OCI-LY1 (cell line): ENCODE measurements around the gene SERHL2.

ENCODE experiments used
- H2AFZ ChIP-seq: fragments of 200-600 bp; sonication (generic), shearing (Covaris generic); 2 replicates; pipeline ENCODE4 v1.6.0; 2014; ENCODE audit warnings: antibody characterized with exemption, mild to moderate bottlenecking, low read length
- H3F3A ChIP-seq: fragments of 200-600 bp; sonication (generic), shearing (Covaris generic); 2 replicates; pipeline ENCODE4 v1.6.0; 2014; ENCODE audit warnings: mild to moderate bottlenecking, antibody characterized with exemption, low read length, moderate library complexity; ENCODE audit not compliant: insufficient read depth
- H3K27ac ChIP-seq: fragments of 200-600 bp; sonication (generic); 2 replicates; pipeline ENCODE4 v1.5.1; 2014; ENCODE audit warnings: low read length, mixed run types, mild to moderate bottlenecking, low read depth; ENCODE audit not compliant: poor library complexity, severe bottlenecking
- H3K27me3 ChIP-seq: fragments of 200-600 bp; sonication (generic); 2 replicates; pipeline ENCODE4 v1.6.0; 2014; ENCODE audit warnings: antibody characterized with exemption, mild to moderate bottlenecking, low read length, moderate library complexity; ENCODE audit not compliant: insufficient read depth
- H3K36me3 ChIP-seq: fragments of 200-600 bp; sonication (generic); 2 replicates; pipeline ENCODE4 v1.6.1; 2014; ENCODE audit warnings: mild to moderate bottlenecking, antibody characterized with exemption, low read length, moderate library complexity, mixed read lengths; ENCODE audit not compliant: insufficient read depth
- H3K4me1 ChIP-seq: fragments of 200-600 bp; sonication (generic); 2 replicates; pipeline ENCODE4 v1.5.1; 2014; ENCODE audit warnings: mild to moderate bottlenecking, low read length, moderate library complexity; ENCODE audit not compliant: insufficient read depth, severe bottlenecking
- H3K4me2 ChIP-seq: fragments of 200-600 bp; sonication (generic), shearing (Covaris generic); 2 replicates; pipeline ENCODE4 v1.6.1; 2014; ENCODE audit warnings: low read length
- H3K4me3 ChIP-seq: fragments of 200-600 bp; sonication (generic); 2 replicates; pipeline ENCODE4 v1.5.1; 2014; ENCODE audit warnings: low read length, low read depth, mild to moderate bottlenecking, mixed read lengths; ENCODE audit not compliant: poor library complexity, severe bottlenecking
- H3K79me2 ChIP-seq: fragments of 200-600 bp; shearing (Covaris generic); 2 replicates; pipeline ENCODE4 v1.6.1; 2016; ENCODE audit warnings: mixed run types, low read length, mixed read lengths; ENCODE audit not compliant: insufficient read depth
- H3K9ac ChIP-seq: fragments of 200-600 bp; sonication (generic), shearing (Covaris generic); 2 replicates; pipeline ENCODE4 v1.6.1; 2014; ENCODE audit warnings: mild to moderate bottlenecking, low read length, mixed read lengths
- H3K9me2 ChIP-seq: fragments of 200-600 bp; sonication (generic), shearing (Covaris generic); 2 replicates; pipeline ENCODE4 v1.6.1; 2014; ENCODE audit warnings: low read depth, mild to moderate bottlenecking, low read length, mixed read lengths
- H3K9me3 ChIP-seq: fragments of 200-600 bp; shearing (Covaris generic); 2 replicates; pipeline ENCODE4 v1.6.1; 2014; ENCODE audit warnings: low read length, mixed read lengths
- H4K20me1 ChIP-seq: fragments of 200-600 bp; sonication (generic), shearing (Covaris generic); 2 replicates; pipeline ENCODE4 v1.6.0; 2016; ENCODE audit warnings: mild to moderate bottlenecking, low read length; ENCODE audit not compliant: insufficient read depth
- EZH2 ChIP-seq: fragments of 200-600 bp; sonication (generic), shearing (Covaris generic); IDR thresholded peaks from 2 replicates; pipeline ENCODE4 v1.8.0; 2017; ENCODE audit warnings: borderline replicate concordance, mixed run types, mild to moderate bottlenecking, antibody characterized with exemption, low read length, moderate library complexity, mixed read lengths
- TF ChIP-seq, protein P1 (sequence below): fragments of 200-600 bp; sonication (generic), shearing (Covaris generic); IDR thresholded peaks from 2 replicates; pipeline ENCODE4 v1.5.1; 2017; ENCODE audit warnings: mild to moderate bottlenecking, antibody characterized with exemption, low read length, moderate library complexity, mixed read lengths

The SERHL2 gene

DNA sequence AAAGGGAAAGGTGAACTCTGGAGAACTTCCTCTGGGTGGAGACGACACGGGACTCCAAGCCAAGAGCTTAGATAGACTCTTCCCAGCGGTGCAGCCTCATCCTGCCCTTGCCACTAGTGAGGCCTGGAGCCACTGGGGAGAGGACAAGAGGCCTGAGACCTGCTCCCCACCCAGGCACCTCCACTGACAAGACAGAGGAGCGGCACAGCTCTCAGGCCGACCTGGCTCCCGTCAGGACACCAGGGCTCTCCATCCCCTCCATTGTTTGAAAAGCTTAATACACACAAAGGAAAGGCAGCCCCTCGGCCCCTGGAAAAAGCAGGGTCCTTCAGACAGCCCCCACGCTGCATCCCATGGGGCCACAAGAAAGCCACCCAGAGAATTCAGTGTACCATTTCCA lies 31.3 kb downstream of the SERHL2 start:
- peaks cover 15% of the 10 kb centered on the region for H3K4me1 ChIP-seq
- no peak overlapping the region for H3K4me2 ChIP-seq
- H3K36me3 ChIP-seq = peaks cover 68% of the 10 kb centered on the region

DNA sequence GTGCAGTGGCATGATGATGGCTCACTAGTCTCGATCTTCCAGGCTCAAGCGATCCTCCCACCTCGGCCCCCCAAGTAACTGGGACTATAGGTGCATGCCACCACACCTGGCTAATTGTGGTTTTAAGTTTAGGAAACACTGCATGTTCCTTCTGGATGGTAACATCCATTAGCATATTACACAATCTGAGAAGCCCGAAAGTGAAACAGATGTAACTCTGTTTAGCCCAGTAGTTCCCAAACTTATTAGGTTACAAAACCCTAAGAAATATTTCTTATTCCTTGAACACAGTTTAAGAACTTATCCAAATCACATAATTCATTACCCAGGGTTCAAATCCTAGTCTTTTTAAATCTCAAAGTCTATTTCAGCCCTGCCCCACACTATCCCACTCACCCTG lies 32.6 kb downstream of the SERHL2 start:
- Histone ChIP-seq H3K27me3 (no peaks in the 10 kb centered on the region), H3K4me1 (peaks cover 10% of the 10 kb centered on the region), H3F3A (no peaks in the 10 kb centered on the region), H2AFZ (no peak overlapping the region), H3K79me2 (no peaks in the 10 kb centered on the region), H3K9me3 (no peaks in the 10 kb centered on the region), H3K9me2 (no peaks in the 10 kb centered on the region), H3K4me3 (no peak overlapping the region), H3K9ac (no peak overlapping the region), H3K27ac (no peak overlapping the region), H3K4me2 (no peak overlapping the region), H3K36me3 (peaks cover 78% of the 10 kb centered on the region), H4K20me1 (no peaks in the 10 kb centered on the region)
- TF ChIP-seq EZH2 = no peak
- TF ChIP-seq, protein P1, sequence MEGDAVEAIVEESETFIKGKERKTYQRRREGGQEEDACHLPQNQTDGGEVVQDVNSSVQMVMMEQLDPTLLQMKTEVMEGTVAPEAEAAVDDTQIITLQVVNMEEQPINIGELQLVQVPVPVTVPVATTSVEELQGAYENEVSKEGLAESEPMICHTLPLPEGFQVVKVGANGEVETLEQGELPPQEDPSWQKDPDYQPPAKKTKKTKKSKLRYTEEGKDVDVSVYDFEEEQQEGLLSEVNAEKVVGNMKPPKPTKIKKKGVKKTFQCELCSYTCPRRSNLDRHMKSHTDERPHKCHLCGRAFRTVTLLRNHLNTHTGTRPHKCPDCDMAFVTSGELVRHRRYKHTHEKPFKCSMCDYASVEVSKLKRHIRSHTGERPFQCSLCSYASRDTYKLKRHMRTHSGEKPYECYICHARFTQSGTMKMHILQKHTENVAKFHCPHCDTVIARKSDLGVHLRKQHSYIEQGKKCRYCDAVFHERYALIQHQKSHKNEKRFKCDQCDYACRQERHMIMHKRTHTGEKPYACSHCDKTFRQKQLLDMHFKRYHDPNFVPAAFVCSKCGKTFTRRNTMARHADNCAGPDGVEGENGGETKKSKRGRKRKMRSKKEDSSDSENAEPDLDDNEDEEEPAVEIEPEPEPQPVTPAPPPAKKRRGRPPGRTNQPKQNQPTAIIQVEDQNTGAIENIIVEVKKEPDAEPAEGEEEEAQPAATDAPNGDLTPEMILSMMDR = no peak

More for the DNA sequence above, 31.3 kb downstream of the SERHL2 start:
- H3K27me3 ChIP-seq = no peaks in the 10 kb centered on the region
- no peak for TF ChIP-seq EZH2
- TF ChIP-seq, protein P1 = no peak
- H3K9me3 ChIP-seq = no peaks in the 10 kb centered on the region
- no peak overlapping the region for H2AFZ ChIP-seq
- H3K4me3 ChIP-seq = no peak overlapping the region
- no peaks in the 10 kb centered on the region for H3F3A ChIP-seq
- H3K9me2 ChIP-seq = no peaks in the 10 kb centered on the region
- no peaks in the 10 kb centered on the region; the same call in 1 of the 2 replicates for H3K79me2 ChIP-seq
- no peaks in the 10 kb centered on the region for H4K20me1 ChIP-seq
- no peak overlapping the region for H3K9ac ChIP-seq
- no peak overlapping the region for H3K27ac ChIP-seq

DNA sequence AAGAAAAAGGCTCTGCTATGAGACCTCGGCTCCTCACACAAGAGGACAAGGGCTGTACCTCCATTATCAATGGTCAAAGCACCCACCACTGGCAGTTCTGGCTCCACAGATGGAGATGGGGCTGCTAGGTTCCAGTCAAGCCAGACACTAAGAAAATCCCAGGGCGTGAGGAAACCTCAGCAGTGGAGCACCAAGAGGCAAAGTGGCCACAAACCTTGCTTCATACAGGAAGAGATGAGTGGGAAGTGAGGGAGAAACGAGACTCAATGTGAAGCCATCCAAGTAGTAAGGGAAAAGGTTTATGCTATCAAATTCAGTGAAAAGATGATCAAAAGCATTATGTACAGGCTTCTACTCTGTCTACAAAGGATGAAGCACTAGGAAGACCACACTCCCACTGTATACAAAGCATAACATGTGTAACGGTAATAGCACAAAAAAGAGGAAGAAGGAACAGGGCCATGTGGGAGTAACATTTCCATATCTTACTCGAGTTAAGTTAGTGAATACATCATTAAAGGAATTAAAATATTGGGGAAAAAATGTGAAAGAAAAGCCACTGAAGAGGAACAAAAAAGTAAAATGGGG lies 33.9 kb downstream of the SERHL2 start:
- Histone ChIP-seq H3K4me1 (peaks cover 2% of the 10 kb centered on the region), H3K27ac (no peak overlapping the region), H4K20me1 (no peaks in the 10 kb centered on the region), H3K4me2 (no peak overlapping the region), H3F3A (no peaks in the 10 kb centered on the region), H3K79me2 (no peaks in the 10 kb centered on the region), H3K9me3 (no peaks in the 10 kb centered on the region), H3K36me3 (peaks cover 91% of the 10 kb centered on the region), H2AFZ (no peak overlapping the region), H3K27me3 (no peaks in the 10 kb centered on the region), H3K9ac (no peak overlapping the region), H3K4me3 (no peak overlapping the region), H3K9me2 (no peaks in the 10 kb centered on the region)
- no peak for TF ChIP-seq EZH2
- TF ChIP-seq, protein P1 = no peak
